Endothelial cell (in vitro differentiated cells): ENCODE data around the gene ADAMTS16. TPM values are rescaled to one million over a fixed set of nuclear protein-coding genes. Genes with fewer than 3 reads are reported as not detected.

Experiments used
- DNase-seq: peaks from one replicate; pipeline ENCODE4 v3.0.0; 2021; ENCODE audit warnings: low spot score
- H3K27ac Mint-ChIP-seq: one replicate; pipeline ENCODE4 v1.8.0; 2021; ENCODE audit warnings: mixed read lengths, inconsistent platforms; ENCODE audit not compliant: unreplicated experiment
- H3K27me3 Mint-ChIP-seq: one replicate; pipeline ENCODE4 v1.8.0; 2021; ENCODE audit warnings: mild to moderate bottlenecking, moderate library complexity, mixed read lengths, inconsistent platforms; ENCODE audit not compliant: unreplicated experiment
- H3K36me3 Mint-ChIP-seq: one replicate; pipeline ENCODE4 v1.8.0; 2021; ENCODE audit warnings: mild to moderate bottlenecking, low read depth, mixed read lengths, inconsistent platforms; ENCODE audit not compliant: unreplicated experiment
- H3K4me1 Mint-ChIP-seq: one replicate; pipeline ENCODE4 v1.8.0; 2021; ENCODE audit warnings: mild to moderate bottlenecking, mixed read lengths, inconsistent platforms; ENCODE audit not compliant: unreplicated experiment
- H3K4me3 Mint-ChIP-seq: one replicate; pipeline ENCODE4 v1.8.0; 2021; ENCODE audit warnings: mild to moderate bottlenecking, mixed read lengths, inconsistent platforms; ENCODE audit not compliant: unreplicated experiment
- H3K9me3 Mint-ChIP-seq: one replicate; pipeline ENCODE4 v1.8.0; 2021; ENCODE audit warnings: mixed read lengths, inconsistent platforms; ENCODE audit not compliant: unreplicated experiment
- CTCF ChIP-seq: fragments of 200-600 bp; sonication (generic); IDR thresholded peaks from one replicate; pipeline ENCODE4 v1.5.0; 2021; ENCODE audit warnings: antibody characterized with exemption; ENCODE audit not compliant: unreplicated experiment
- total RNA-seq: library from RNA; stranded (reverse); fragmentation: NEBNext Ultra II Directional; extraction: Animal tissue kit (Norgen Biotek cat#: 25700); gene quantifications from one replicate; pipeline ENCODE4 v1.2.1, GENCODE V29; 2021; ENCODE audit not compliant: unreplicated experiment

ADAMTS16 gene
- total RNA-seq, 1 donor from 2014 or later: 27.8 TPM

GRCh38 chr5:5203451-5203850, 63.3 kb downstream of the ADAMTS16 start:
- H3K27me3 Mint-ChIP-seq: peaks cover 2% of the 10 kb centered on the region
- no peak overlapping the region for H3K4me3 Mint-ChIP-seq
- DNase-seq: no peak
- H3K9me3 Mint-ChIP-seq: no peaks in the 10 kb centered on the region
- no peak for TF ChIP-seq CTCF
- H3K27ac Mint-ChIP-seq: no peak overlapping the region
- no peaks in the 10 kb centered on the region for H3K4me1 Mint-ChIP-seq
- peaks cover 3% of the 10 kb centered on the region for H3K36me3 Mint-ChIP-seq

- Mint-ChIP-seq H3K27ac (no peak overlapping the region), H3K4me1 (no peaks in the 10 kb centered on the region), H3K27me3 (peaks cover 2% of the 10 kb centered on the region), H3K36me3 (no peaks in the 10 kb centered on the region), H3K9me3 (no peaks in the 10 kb centered on the region), H3K4me3 (no peak overlapping the region)
- DNase-seq: no peak
- no peak for TF ChIP-seq CTCF
Observed at GRCh38 chr5:5207828-5208227, 67.7 kb downstream of the ADAMTS16 start.

GRCh38 chr5:5209089-5209488, 69.0 kb downstream of the ADAMTS16 start:
- Mint-ChIP-seq H3K4me3 (no peak overlapping the region), H3K27ac (no peak overlapping the region), H3K36me3 (no peaks in the 10 kb centered on the region), H3K4me1 (no peaks in the 10 kb centered on the region), H3K9me3 (no peaks in the 10 kb centered on the region), H3K27me3 (peaks cover 2% of the 10 kb centered on the region)
- TF ChIP-seq CTCF: no peak
- DNase-seq: no peak

GRCh38 chr5:5209510-5210286, 69.6 kb downstream of the ADAMTS16 start:
- no peaks in the 10 kb centered on the region for H3K9me3 Mint-ChIP-seq
- no peak overlapping the region for H3K4me3 Mint-ChIP-seq
- no peak overlapping the region for H3K27ac Mint-ChIP-seq
- DNase-seq: no peak
- no peak for TF ChIP-seq CTCF
- H3K27me3 Mint-ChIP-seq: peaks cover 2% of the 10 kb centered on the region
- H3K36me3 Mint-ChIP-seq: no peaks in the 10 kb centered on the region
- H3K4me1 Mint-ChIP-seq: no peaks in the 10 kb centered on the region

- no peak for TF ChIP-seq CTCF
- Mint-ChIP-seq H3K27ac (no peak overlapping the region), H3K4me3 (no peak overlapping the region), H3K36me3 (no peaks in the 10 kb centered on the region), H3K4me1 (no peaks in the 10 kb centered on the region), H3K9me3 (no peaks in the 10 kb centered on the region), H3K27me3 (no peaks in the 10 kb centered on the region)
- DNase-seq: no peak
Observed at GRCh38 chr5:5217371-5217770, 77.2 kb downstream of the ADAMTS16 start.
